Keratinocyte (primary cell): ENCODE data around the gene SPPL3. TPM values are rescaled to one million over a fixed set of nuclear protein-coding genes. Genes with fewer than 3 reads are reported as not detected.

Experiments
- DNase-seq: peaks from one replicate; pipeline ENCODE4 v3.0.0-alpha.2; 2011; ENCODE audit warnings: low read depth, missing footprints, low spot score
- FAIRE-seq: peaks from 2 replicates; lab custom pipeline; 2011; peaks lifted over from hg19 to GRCh38; lab: Jason Lieb, UNC
- H2AFZ ChIP-seq: 2 replicates; pipeline ENCODE4 v1.6.0; 2012; ENCODE audit warnings: low read length, control low read depth, inconsistent platforms; ENCODE audit not compliant: control insufficient read depth
- H3K27ac ChIP-seq: 2 replicates; pipeline ENCODE4 v1.5.1; 2011; ENCODE audit warnings: low read length; ENCODE audit not compliant: control insufficient read depth, insufficient read depth
- H3K27me3 ChIP-seq: 3 replicates; pipeline ENCODE4 v1.6.0; 2011; ENCODE audit warnings: low read length; ENCODE audit not compliant: control insufficient read depth, insufficient read depth; ENCODE audit errors: extremely low read depth
- H3K36me3 ChIP-seq, 2 experiments: 2 replicates in 1 of 2; 3 replicates in 1 of 2; pipeline ENCODE4 v1.5.1; 2011; ENCODE audit warnings: low read length in 2 of 2, mild to moderate bottlenecking in 1 of 2; ENCODE audit not compliant: control insufficient read depth in 2 of 2, insufficient read depth in 2 of 2; ENCODE audit errors: extremely low read depth in 1 of 2
- H3K4me1 ChIP-seq: 3 replicates; pipeline ENCODE4 v1.5.1; 2011; ENCODE audit warnings: low read length; ENCODE audit not compliant: control insufficient read depth, insufficient read depth; ENCODE audit errors: extremely low read depth
- H3K4me2 ChIP-seq: 3 replicates; pipeline ENCODE4 v1.6.0; 2011; ENCODE audit warnings: low read depth, low read length; ENCODE audit not compliant: control insufficient read depth, insufficient read depth; ENCODE audit errors: extremely low read depth
- H3K4me3 ChIP-seq, 3 experiments: fragments of 200-600 bp in 1 of 3; sonication (generic) in 1 of 3; 2 replicates in 2 of 3; 3 replicates in 1 of 3; pipeline ENCODE4 v1.5.1; 2011 to 2016; ENCODE audit warnings: low read length in 3 of 3, mild to moderate bottlenecking in 3 of 3, control low read depth in 2 of 3, inconsistent platforms in 1 of 3, low read depth in 1 of 3, mixed read lengths in 1 of 3, mixed run types in 1 of 3, moderate library complexity in 1 of 3; ENCODE audit not compliant: control insufficient read depth in 2 of 3, insufficient read depth in 2 of 3; ENCODE audit errors: extremely low read depth in 1 of 3
- H3K79me2 ChIP-seq: 2 replicates; pipeline ENCODE4 v1.6.0; 2012; ENCODE audit warnings: low read length; ENCODE audit not compliant: control insufficient read depth, insufficient read depth
- H3K9ac ChIP-seq: 3 replicates; pipeline ENCODE4 v1.6.0; 2011; ENCODE audit warnings: low read length; ENCODE audit not compliant: control insufficient read depth, insufficient read depth; ENCODE audit errors: extremely low read depth
- H3K9me1 ChIP-seq: 3 replicates; pipeline ENCODE4 v1.6.0; 2011; ENCODE audit warnings: low read length; ENCODE audit not compliant: control insufficient read depth, insufficient read depth; ENCODE audit errors: extremely low read depth
- H3K9me3 ChIP-seq: 2 replicates; pipeline ENCODE4 v1.5.1; 2012; ENCODE audit warnings: low read depth, low read length; ENCODE audit not compliant: control insufficient read depth
- H4K20me1 ChIP-seq: 3 replicates; pipeline ENCODE4 v1.6.0; 2011; ENCODE audit warnings: low read length; ENCODE audit not compliant: control insufficient read depth, insufficient read depth; ENCODE audit errors: extremely low read depth
- CTCF ChIP-seq, 3 experiments: IDR thresholded peaks in 1 of 3; conservative IDR thresholded peaks in 1 of 3; optimal IDR thresholded peaks in 1 of 3; 2 replicates in 2 of 3; 3 replicates in 1 of 3; pipeline versions ENCODE3 to v1.5.1; 2011; ENCODE audit warnings: low read length in 3 of 3, mild to moderate bottlenecking in 3 of 3, moderate library complexity in 2 of 3, control low read depth in 1 of 3, inconsistent platforms in 1 of 3; ENCODE audit not compliant: insufficient read depth in 2 of 3; ENCODE audit errors: extremely low read depth in 1 of 3
- EZH2 ChIP-seq: IDR thresholded peaks from one replicate; pipeline ENCODE4 v1.6.1; 2012; ENCODE audit warnings: inconsistent platforms, mild to moderate bottlenecking, low read length, moderate library complexity
- dilution Hi-C: fragments of 300-500 bp; cut with MboI; formaldehyde crosslinking; loops from one replicate; pipeline ENCODE4 v1.7.0; 2020; ENCODE audit warnings: low sequenced_read_pairs; ENCODE audit not compliant: extremely low pct_ligation_motif_present
- polyA plus RNA-seq, 5 experiments: library from polyadenylated mRNA; depleted of rRNA in 3 of 5; stranded (reverse) in 3 of 5; stranded (forward) in 1 of 5; unstranded in 1 of 5; fragments of >200 nt; gene quantifications; 1 replicate in 1 of 5; 2 replicates in 3 of 5; 3 replicates in 1 of 5; pipeline versions ENCODE4 v1.2.1 to v1.2.3, GENCODE V29; 2011 to 2012; ENCODE audit warnings: missing spikeins in 2 of 5, low read depth in 1 of 5, low replicate concordance in 1 of 5

The SPPL3 gene
- polyA plus RNA-seq, 1 donor (not counting 4 experiments of a cell fraction or from before 2014, with no cell fraction given) = 28.3 TPM

GRCh38 chr12:120737557-120738251, 166.5 kb downstream of the SPPL3 start:
- Histone ChIP-seq H3K9ac (no peak overlapping the region), H3K4me2 (no peak overlapping the region), H3K4me3 (no peak overlapping the region), H4K20me1 (no peaks in the 10 kb centered on the region), H3K4me1 (no peaks in the 10 kb centered on the region), H3K27ac (no peak overlapping the region), H3K36me3 (no peaks in the 10 kb centered on the region), H3K9me1 (no peaks in the 10 kb centered on the region), H3K9me3 (no peaks in the 10 kb centered on the region), H2AFZ (no peak overlapping the region), H3K79me2 (no peaks in the 10 kb centered on the region), H3K27me3 (no peaks in the 10 kb centered on the region)
- no peak for DNase-seq
- dilution Hi-C loops = no loop called here
- TF ChIP-seq EZH2 = no peak
- no peak for TF ChIP-seq CTCF (optimal IDR thresholded peaks at IDR 0.05 in 1 of 3, IDR thresholded peaks at IDR 0.05 in 1 of 3, conservative IDR thresholded peaks at IDR 0.05 in 1 of 3; ENCODE audit: extremely low read depth in 1 of 3, insufficient read depth in 2 of 3, low read length in 3 of 3)
- no peak for FAIRE-seq

- Histone ChIP-seq H3K27me3 (no peaks in the 10 kb centered on the region), H3K9me3 (no peaks in the 10 kb centered on the region), H3K9ac (no peak overlapping the region), H3K4me2 (no peak overlapping the region), H3K4me3 (no peak overlapping the region), H3K9me1 (no peaks in the 10 kb centered on the region), H3K4me1 (no peaks in the 10 kb centered on the region), H3K36me3 (no peaks in the 10 kb centered on the region), H3K79me2 (no peaks in the 10 kb centered on the region), H4K20me1 (no peaks in the 10 kb centered on the region), H3K27ac (no peak overlapping the region), H2AFZ (no peak overlapping the region)
- FAIRE-seq (no peak), DNase-seq (no peak)
- dilution Hi-C loops = no loop called here
- TF ChIP-seq EZH2 (no peak), CTCF (optimal IDR thresholded peaks at IDR 0.05 in 1 of 3, IDR thresholded peaks at IDR 0.05 in 1 of 3, conservative IDR thresholded peaks at IDR 0.05 in 1 of 3; ENCODE audit: extremely low read depth in 1 of 3, insufficient read depth in 2 of 3, low read length in 3 of 3) (no peak)
Observed at GRCh38 chr12:120736404-120737331, 167.5 kb downstream of the SPPL3 start.
